GM23338 (cell line): Measurements from ENCODE around the gene GNAZ. TPM values are rescaled to one million over a fixed set of nuclear protein-coding genes. Genes with fewer than 3 reads are reported as not detected.

ENCODE experiments used
- ATAC-seq: fragments of 200-7000 bp; cut with Tn5 transposase; 3 replicates; pipeline ENCODE4 v1.9.1; 2020
- DNase-seq: peaks from one replicate; pipeline ENCODE4 v3.0.0-alpha.2; 2015; ENCODE audit warnings: low spot score
- H2AFZ ChIP-seq: fragments of 200-600 bp; sonication (generic); 2 replicates; pipeline ENCODE4 v1.8.0; 2016; ENCODE audit warnings: antibody characterized with exemption, mild to moderate bottlenecking, moderate library complexity
- H3F3A ChIP-seq: fragments of 200-600 bp; sonication (generic); replicated peaks from 2 replicates; pipeline ENCODE4 v1.8.0; 2017; ENCODE audit warnings: antibody characterized with exemption, mixed run types, low read depth
- H3K27ac ChIP-seq: fragments of 200-600 bp; sonication (generic); 2 replicates; pipeline ENCODE4 v1.6.1; 2016; ENCODE audit warnings: low read depth
- H3K27me3 ChIP-seq: fragments of 200-600 bp; sonication (generic); 2 replicates; pipeline ENCODE4 v1.8.0; 2016; ENCODE audit warnings: mild to moderate bottlenecking, mixed run types, moderate library complexity; ENCODE audit not compliant: insufficient read depth
- H3K36me3 ChIP-seq: fragments of 200-600 bp; sonication (generic); 2 replicates; pipeline ENCODE4 v1.8.0; 2016; ENCODE audit warnings: mild to moderate bottlenecking; ENCODE audit not compliant: insufficient read depth
- H3K4me1 ChIP-seq: fragments of 200-600 bp; sonication (generic); 2 replicates; pipeline ENCODE4 v1.8.0; 2016; ENCODE audit warnings: mild to moderate bottlenecking, moderate library complexity; ENCODE audit not compliant: insufficient read depth
- H3K4me2 ChIP-seq: fragments of 200-600 bp; sonication (generic); 2 replicates; pipeline ENCODE4 v1.7.1; 2017; ENCODE audit warnings: mixed run types
- H3K4me3 ChIP-seq: fragments of 200-600 bp; sonication (generic); 2 replicates; pipeline ENCODE4 v1.6.1; 2016; ENCODE audit warnings: mixed run types
- H3K79me2 ChIP-seq: fragments of 200-600 bp; sonication (generic); replicated peaks from 2 replicates; pipeline ENCODE4 v1.8.0; 2017; ENCODE audit warnings: mild to moderate bottlenecking; ENCODE audit not compliant: insufficient read depth
- H3K9me2 ChIP-seq: fragments of 200-600 bp; sonication (generic); 2 replicates; pipeline ENCODE4 v1.8.0; 2017; ENCODE audit not compliant: insufficient read depth
- H4K20me1 ChIP-seq: fragments of 200-600 bp; sonication (generic); replicated peaks from 2 replicates; pipeline ENCODE4 v1.8.0; 2017; ENCODE audit warnings: mild to moderate bottlenecking; ENCODE audit not compliant: insufficient read depth
- H3K27ac Mint-ChIP-seq: 2 replicates; pipeline ENCODE4 v1.8.0; 2020; ENCODE audit warnings: inconsistent platforms, mild to moderate bottlenecking, moderate library complexity, mixed read lengths
- H3K27me3 Mint-ChIP-seq: 3 replicates; pipeline ENCODE4 v1.8.0; 2022; ENCODE audit warnings: low read depth, mild to moderate bottlenecking, moderate library complexity, mixed read lengths, inconsistent platforms; ENCODE audit not compliant: insufficient read depth, poor library complexity
- H3K36me3 Mint-ChIP-seq: 3 replicates; pipeline ENCODE4 v1.8.0; 2021; ENCODE audit warnings: low read depth, mild to moderate bottlenecking, inconsistent platforms, moderate library complexity, mixed read lengths
- H3K4me1 Mint-ChIP-seq: 3 replicates; pipeline ENCODE4 v1.8.0; 2020; ENCODE audit warnings: mild to moderate bottlenecking, inconsistent platforms, mixed read lengths
- H3K4me3 Mint-ChIP-seq: 3 replicates; pipeline ENCODE4 v1.8.0; 2021; ENCODE audit warnings: moderate library complexity, mild to moderate bottlenecking, inconsistent platforms, mixed read lengths
- H3K9me3 Mint-ChIP-seq: 3 replicates; pipeline ENCODE4 v1.8.0; 2020; ENCODE audit warnings: moderate library complexity, mild to moderate bottlenecking, inconsistent platforms, mixed read lengths
- CREB1 ChIP-seq: fragments of 250-450 bp; sonication (Bioruptor Pico); IDR thresholded peaks from 2 replicates; pipeline ENCODE4 v1.5.0; 2020; ENCODE audit warnings: low read depth, mild to moderate bottlenecking, moderate library complexity
- CTCF ChIP-seq, 2 experiments: fragments of 200-600 bp in 1 of 2; sonication (generic) in 1 of 2; conservative IDR thresholded peaks; 2 replicates each; pipeline versions ENCODE4 v1.5.1 to v1.6.1; 2016 to 2017; ENCODE audit warnings: antibody characterized with exemption in 2 of 2, low read depth in 2 of 2, mild to moderate bottlenecking in 2 of 2, moderate library complexity in 1 of 2
- ETS1 ChIP-seq: IDR thresholded peaks from 2 replicates; pipeline ENCODE4 v1.6.1; 2016; ENCODE audit warnings: antibody characterized with exemption
- EZH2 ChIP-seq: fragments of 200-600 bp; sonication (generic); IDR thresholded peaks from one replicate; pipeline ENCODE4 v1.8.0; 2017; ENCODE audit warnings: antibody characterized with exemption, mild to moderate bottlenecking, low read depth; ENCODE audit not compliant: unreplicated experiment
- EZH2phosphoT487 ChIP-seq: fragments of 200-600 bp; sonication (generic); IDR thresholded peaks from one replicate; pipeline ENCODE4 v1.8.1; 2018; ENCODE audit warnings: antibody characterized with exemption; ENCODE audit not compliant: unreplicated experiment
- JUNB ChIP-seq: IDR thresholded peaks from one replicate; pipeline ENCODE4 v1.6.1; 2016; ENCODE audit warnings: antibody characterized with exemption; ENCODE audit not compliant: unreplicated experiment
- NANOG ChIP-seq: IDR thresholded peaks from 2 replicates; pipeline ENCODE4 v1.6.1; 2016; ENCODE audit warnings: antibody characterized with exemption, borderline replicate concordance
- POLR2AphosphoS5 ChIP-seq: IDR thresholded peaks from 2 replicates; pipeline ENCODE4 v1.6.1; 2016; ENCODE audit warnings: antibody characterized with exemption, low read depth
- REST ChIP-seq: IDR thresholded peaks from one replicate; pipeline ENCODE4 v1.6.1; 2018; ENCODE audit warnings: antibody characterized with exemption; ENCODE audit not compliant: unreplicated experiment
- STAT1 ChIP-seq: IDR thresholded peaks from one replicate; pipeline ENCODE4 v1.6.1; 2016; ENCODE audit warnings: antibody characterized with exemption; ENCODE audit not compliant: unreplicated experiment
- ZNF114 ChIP-seq: fragments of 250-450 bp; sonication (Bioruptor Pico); IDR thresholded peaks from 2 replicates; pipeline ENCODE4 v1.5.0; 2020; ENCODE audit warnings: mild to moderate bottlenecking, moderate library complexity
- ZNF331 ChIP-seq: fragments of 250-450 bp; sonication (Bioruptor Pico); IDR thresholded peaks from 2 replicates; pipeline ENCODE4 v1.5.0; 2020; ENCODE audit warnings: low read depth, mild to moderate bottlenecking, moderate library complexity
- ZNF462 ChIP-seq: fragments of 250-450 bp; sonication (Bioruptor Pico); IDR thresholded peaks from 2 replicates; pipeline ENCODE4 v1.5.0; 2020; ENCODE audit warnings: mild to moderate bottlenecking, moderate library complexity
- polyA plus RNA-seq: library from polyadenylated mRNA; unstranded; fragments of >200 nt; fragmentation: Nextera tagmentation; extraction: Ambion mirVana; gene quantifications from 2 replicates; pipeline ENCODE4 v1.2.1, GENCODE V29; 2016
- total RNA-seq: library from RNA; depleted of rRNA; stranded (reverse); fragments of >200 nt; shearing (Covaris generic); gene quantifications from 2 replicates; pipeline ENCODE4 v1.2.3, GENCODE V29; 2014

The GNAZ gene
- total and polyA plus RNA-seq, 2 experiments from 2014 or later, result 2.9 to 11.1 TPM

- peaks cover 5% of the 10 kb centered on the region for H3K27me3 Mint-ChIP-seq
These were observed 9.5 kb upstream of the GNAZ start for GRCh38 chr22:23060612-23061400.

More at GRCh38 chr22:23060612-23061400, 9.5 kb upstream of the GNAZ start:
- TF ChIP-seq ETS1 (no peak), CTCF (conservative IDR thresholded peaks at IDR 0.05; ENCODE audit: low read depth in 2 of 2) (no peak), NANOG (no peak), JUNB (no peak), STAT1 (no peak), EZH2phosphoT487 (no peak), ZNF331 (CRISPR knock-in tag) (no peak), POLR2AphosphoS5 (no peak), REST (no peak), CREB1 (CRISPR knock-in tag) (no peak), ZNF462 (CRISPR knock-in tag) (no peak), ZNF114 (CRISPR knock-in tag) (no peak), EZH2 (no peak)
- Histone ChIP-seq H3K79me2 (no peaks in the 10 kb centered on the region), H3F3A (no peaks in the 10 kb centered on the region), H3K36me3 (no peaks in the 10 kb centered on the region), H2AFZ (no peak overlapping the region), H3K4me1 (no peaks in the 10 kb centered on the region), H3K27ac (no peak overlapping the region), H3K27me3 (0 out of 2 replicates have a peak, but pooled peaks cover 5% of the 10 kb centered on the region), H4K20me1 (no peaks in the 10 kb centered on the region), H3K9me2 (no peaks in the 10 kb centered on the region), H3K4me3 (no peak overlapping the region), H3K4me2 (no peak overlapping the region)
- Mint-ChIP-seq H3K4me1 (no peaks in the 10 kb centered on the region; the same call in 1 of the 3 replicates), H3K4me3 (no peak overlapping the region), H3K36me3 (no peaks in the 10 kb centered on the region), H3K27ac (no peak overlapping the region), H3K9me3 (peaks cover 6% of the 10 kb centered on the region; the same call in 1 of the 3 replicates)
- ATAC-seq (no peak), DNase-seq (no peak)
